Mucosa of gallbladder (tissue), 1 donor: ENCODE results near the gene OVCH2. TPM values are rescaled to one million over a fixed set of nuclear protein-coding genes. Genes with fewer than 3 reads are reported as not detected.

ENCODE experiments used
- DNase-seq: peaks from one replicate; pipeline ENCODE4 v3.0.0-alpha.2; 2020; ENCODE audit warnings: low spot score
- total RNA-seq: library from RNA; stranded (reverse); gene quantifications from one replicate; pipeline ENCODE4 v1.2.1, GENCODE V29; 2021
- donor health status: DM: no; HTN: no; CAD: no.

Gene OVCH2
- total RNA-seq, 1 donor from 2014 or later: 0.20 TPM

DNA sequence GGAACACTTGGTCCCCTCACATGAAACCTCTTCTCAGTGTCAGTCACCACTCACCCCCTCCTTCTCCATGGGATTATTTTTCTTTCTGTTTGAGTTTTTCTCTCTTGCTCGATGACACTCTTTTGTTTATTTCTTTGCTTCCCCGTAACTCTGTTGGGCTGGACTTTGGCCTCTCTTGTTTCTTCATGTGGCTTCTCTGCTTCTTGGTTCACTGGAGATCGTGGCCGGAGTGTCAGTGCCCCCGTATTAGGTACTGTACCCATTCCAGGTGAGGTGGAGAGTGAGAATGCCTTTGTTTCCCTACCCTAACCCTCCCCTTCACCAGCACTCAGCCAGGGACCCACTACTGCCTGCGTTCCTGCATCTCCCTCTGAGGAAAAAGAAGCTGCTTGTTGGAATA is 65.5 kb downstream of the OVCH2 start:
- DNase-seq: peak; percentile 46

GRCh38 chr11:7639643-7640025 is 66.6 kb downstream of the OVCH2 start:
- peak; percentile 86 for DNase-seq

Other genes starting within 250 kb of the OVCH2 start
- 12.9 TPM for gene OLFML1, start 221.0 kb downstream of the OVCH2 start, total RNA-seq
- gene PPFIBP2, start 192.5 kb downstream of the OVCH2 start, total RNA-seq: 104 TPM
- gene CYB5R2, start 33.0 kb downstream of the OVCH2 start, total RNA-seq: 8.1 TPM
- gene OR5P2, start 90.5 kb upstream of the OVCH2 start, total RNA-seq: not detected
- not detected for gene OR5P3, start 124.4 kb upstream of the OVCH2 start, total RNA-seq
- gene OR10A6, start 224.8 kb upstream of the OVCH2 start, total RNA-seq: not detected
- not detected for gene OR10A3, start 235.2 kb upstream of the OVCH2 start, total RNA-seq